Endodermal cell (in vitro differentiated cells): Measurements from ENCODE around the gene TMEM213. TPM values are rescaled to one million over a fixed set of nuclear protein-coding genes. Genes with fewer than 3 reads are reported as not detected.

Source experiments
- DNase-seq: peaks from one replicate; pipeline ENCODE4 v3.0.0-alpha.2; 2017
- H3K27ac ChIP-seq: 2 replicates; pipeline ENCODE4 v1.5.1; 2013; ENCODE audit warnings: mild to moderate bottlenecking, low read depth, low read length, moderate library complexity
- H3K27me3 ChIP-seq: 2 replicates; pipeline ENCODE4 v1.6.1; 2013; ENCODE audit warnings: mild to moderate bottlenecking, low read length, moderate library complexity; ENCODE audit not compliant: insufficient read depth, control insufficient read depth, poor library complexity, severe bottlenecking
- H3K36me3 ChIP-seq: 2 replicates; pipeline ENCODE4 v1.7.0; 2013; ENCODE audit warnings: mild to moderate bottlenecking, low read length, moderate library complexity; ENCODE audit not compliant: control insufficient read depth, insufficient read depth
- H3K4me1 ChIP-seq: one replicate; pipeline ENCODE4 v1.7.0; 2013; ENCODE audit warnings: low read length; ENCODE audit not compliant: control insufficient read depth, insufficient read depth
- H3K4me3 ChIP-seq: 2 replicates; pipeline ENCODE4 v1.5.1; 2013; ENCODE audit warnings: mild to moderate bottlenecking, low read length, moderate library complexity
- H3K9ac ChIP-seq: 2 replicates; pipeline ENCODE4 v1.6.1; 2013; ENCODE audit warnings: mild to moderate bottlenecking, low read length, moderate library complexity; ENCODE audit not compliant: poor library complexity, severe bottlenecking; ENCODE audit errors: extremely low read depth
- H3K9me3 ChIP-seq: 2 replicates; pipeline ENCODE4 v1.6.1; 2013; ENCODE audit warnings: mild to moderate bottlenecking, low read length, moderate library complexity; ENCODE audit not compliant: control insufficient read depth
- H3K27ac Mint-ChIP-seq: 2 replicates; pipeline ENCODE4 v1.8.0; 2020; ENCODE audit warnings: mixed read lengths
- H3K27me3 Mint-ChIP-seq: 2 replicates; pipeline ENCODE4 v1.8.0; 2021; ENCODE audit warnings: mild to moderate bottlenecking, mixed read lengths; ENCODE audit not compliant: insufficient read depth
- H3K36me3 Mint-ChIP-seq: 2 replicates; pipeline ENCODE4 v1.8.0; 2020; ENCODE audit warnings: low read depth, mixed read lengths
- H3K4me1 Mint-ChIP-seq: 2 replicates; pipeline ENCODE4 v1.8.0; 2020; ENCODE audit warnings: mixed read lengths
- H3K4me3 Mint-ChIP-seq: 2 replicates; pipeline ENCODE4 v1.8.0; 2020; ENCODE audit warnings: mild to moderate bottlenecking, moderate library complexity, mixed read lengths
- H3K9me3 Mint-ChIP-seq: 2 replicates; pipeline ENCODE4 v1.8.0; 2020; ENCODE audit warnings: mild to moderate bottlenecking, mixed read lengths
- WGBS, 2 experiments: methylation state at CpG; one replicate each; pipeline versions ENCODE4 v1.1.5 to v1.1.7; 2013; ENCODE audit warnings: missing lambda C conversion rate in 2 of 2, mixed read lengths in 1 of 2; ENCODE audit not compliant: insufficient coverage in 1 of 2, insufficient read length in 1 of 2; 5-methylcytosine and 5-hydroxymethylcytosine counted together
- long read RNA-seq, 4 experiments: library from polyadenylated mRNA in 2 of 4; library from RNA in 1 of 4; library from capped mRNA in 1 of 4; stranded (forward) in 3 of 4; unstranded in 1 of 4; transcript quantifications; one replicate each; pipeline ENCODE4 v2.0.0, GENCODE V29; 2020 to 2021; ENCODE audit warnings: inconsistent platforms in 1 of 4
- polyA plus RNA-seq, 2 experiments: library from polyadenylated mRNA; stranded (reverse); fragments of 50-300 nt; gene quantifications; one replicate each; pipeline ENCODE4 v1.2.3, GENCODE V29; 2013
- total RNA-seq, 2 donors: library from RNA; stranded (reverse); fragmentation: NEBNext Ultra II Directional in 1 of 2; extraction: Animal tissue kit (Norgen Biotek cat#: 25700) in 1 of 2; gene quantifications; 2 replicates in 1 of 2; 3 replicates in 1 of 2; pipeline ENCODE4 v1.2.1, GENCODE V29; 2021
- TF ChIP-seq, protein P1 (sequence below): fragments of 200-600 bp; sonication (generic); conservative IDR thresholded peaks from 2 replicates; pipeline ENCODE4 v1.5.0; 2021; ENCODE audit warnings: antibody characterized with exemption, mild to moderate bottlenecking

Gene TMEM213
- total RNA-seq, result not detected
- not detected for polyA plus RNA-seq (2013, experiment 1 of 2)
- polyA plus RNA-seq (2013, experiment 2 of 2), result not detected
- long read RNA-seq, experiment 1, result 0 reads
- long read RNA-seq, experiment 2, result 0 reads
- long read RNA-seq, experiment 3, result 0 reads
- long read RNA-seq, experiment 4, result 0 reads

GRCh38 chr7:138797715-138798320 lies at the start of gene TMEM213, which contains the start of gene ATP6V0A4:
Gene TMEM213 (plus strand): TSS chr7:138797994. CDS start chr7:138798105, 111 bp downstream.
Gene ATP6V0A4 (minus strand): TSS chr7:138798196. CDS start chr7:138771247, 26,949 bp downstream.
- peaks cover 13% of the 10 kb centered on the region for H3K4me1 Mint-ChIP-seq
- no peak within 1 kb of the TSS for H3K27ac Mint-ChIP-seq
- no peak within 1 kb of the TSS for H3K27ac ChIP-seq
- H3K4me3 Mint-ChIP-seq, result peak within 1 kb of the TSS; percentile 44
- no peaks in the 10 kb centered on the region for H3K9me3 ChIP-seq
- H3K4me1 ChIP-seq, result no peaks in the 10 kb centered on the region
- H3K4me3 ChIP-seq, result no peak within 1 kb of the TSS
- H3K27me3 ChIP-seq, result no peaks in the 10 kb centered on the region
- H3K36me3 Mint-ChIP-seq, result no peaks in the 10 kb centered on the region
- TF ChIP-seq, protein P1, sequence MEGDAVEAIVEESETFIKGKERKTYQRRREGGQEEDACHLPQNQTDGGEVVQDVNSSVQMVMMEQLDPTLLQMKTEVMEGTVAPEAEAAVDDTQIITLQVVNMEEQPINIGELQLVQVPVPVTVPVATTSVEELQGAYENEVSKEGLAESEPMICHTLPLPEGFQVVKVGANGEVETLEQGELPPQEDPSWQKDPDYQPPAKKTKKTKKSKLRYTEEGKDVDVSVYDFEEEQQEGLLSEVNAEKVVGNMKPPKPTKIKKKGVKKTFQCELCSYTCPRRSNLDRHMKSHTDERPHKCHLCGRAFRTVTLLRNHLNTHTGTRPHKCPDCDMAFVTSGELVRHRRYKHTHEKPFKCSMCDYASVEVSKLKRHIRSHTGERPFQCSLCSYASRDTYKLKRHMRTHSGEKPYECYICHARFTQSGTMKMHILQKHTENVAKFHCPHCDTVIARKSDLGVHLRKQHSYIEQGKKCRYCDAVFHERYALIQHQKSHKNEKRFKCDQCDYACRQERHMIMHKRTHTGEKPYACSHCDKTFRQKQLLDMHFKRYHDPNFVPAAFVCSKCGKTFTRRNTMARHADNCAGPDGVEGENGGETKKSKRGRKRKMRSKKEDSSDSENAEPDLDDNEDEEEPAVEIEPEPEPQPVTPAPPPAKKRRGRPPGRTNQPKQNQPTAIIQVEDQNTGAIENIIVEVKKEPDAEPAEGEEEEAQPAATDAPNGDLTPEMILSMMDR, result peak; percentile 59
- H3K9me3 Mint-ChIP-seq, result no peaks in the 10 kb centered on the region
- H3K27me3 Mint-ChIP-seq, result peaks cover 10% of the 10 kb centered on the region
- 20% methylated on average over 14 of the region's 14 CpGs; no CpG with 5 or more reads in 1 of the 2 experiments for WGBS, 2 experiments
- no peak within 1 kb of the TSS for H3K9ac ChIP-seq
- H3K36me3 ChIP-seq, result no peaks in the 10 kb centered on the region
- peak; percentile 91 for DNase-seq

- Histone ChIP-seq H3K36me3 (no peaks in the 10 kb centered on the region), H3K4me1 (no peaks in the 10 kb centered on the region), H3K4me3 (no peak overlapping the region), H3K27me3 (peaks cover 31% of the 10 kb centered on the region), H3K27ac (no peak overlapping the region), H3K9me3 (no peaks in the 10 kb centered on the region), H3K9ac (no peak overlapping the region)
- Mint-ChIP-seq H3K4me1 (peaks cover 24% of the 10 kb centered on the region), H3K27ac (no peak overlapping the region), H3K9me3 (no peaks in the 10 kb centered on the region), H3K36me3 (no peaks in the 10 kb centered on the region), H3K27me3 (peaks cover 16% of the 10 kb centered on the region), H3K4me3 (no peak overlapping the region)
- TF ChIP-seq, protein P1, result no peak
- 91 to 100% methylated on average over 5 to 6 of the region's 6 CpGs for WGBS, 2 experiments
- DNase-seq, result no peak
These were observed 49.1 kb upstream of the TMEM213 start for GRCh38 chr7:138748666-138749065.

DNA sequence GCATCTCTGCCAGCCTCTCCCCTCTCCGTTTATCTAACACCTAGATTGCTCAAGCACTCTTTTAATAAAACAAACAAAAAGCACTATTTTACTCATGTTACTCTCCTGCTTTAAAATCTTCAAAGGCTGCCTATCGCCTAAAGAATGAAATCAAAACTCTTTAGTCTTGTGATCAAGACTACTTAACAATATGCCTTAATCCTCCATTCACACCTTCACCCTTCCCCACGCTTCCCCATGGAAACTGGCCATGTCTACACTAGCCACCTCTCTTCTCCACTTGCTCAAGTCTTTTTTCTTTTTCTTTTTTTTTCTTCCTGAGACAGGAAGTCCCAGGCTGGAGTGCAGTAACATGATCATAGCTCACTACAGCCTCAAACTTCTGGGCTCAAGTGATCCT lies 47.8 kb upstream of the TMEM213 start:
- Mint-ChIP-seq H3K27me3 (peaks cover 19% of the 10 kb centered on the region), H3K27ac (no peak overlapping the region), H3K36me3 (no peaks in the 10 kb centered on the region), H3K4me1 (peaks cover 25% of the 10 kb centered on the region), H3K9me3 (no peaks in the 10 kb centered on the region), H3K4me3 (no peak overlapping the region)
- Histone ChIP-seq H3K27me3 (peaks cover 33% of the 10 kb centered on the region), H3K9me3 (no peaks in the 10 kb centered on the region), H3K27ac (no peak overlapping the region), H3K4me1 (no peaks in the 10 kb centered on the region), H3K4me3 (no peak overlapping the region), H3K36me3 (no peaks in the 10 kb centered on the region), H3K9ac (no peak overlapping the region)
- no peak for DNase-seq
- TF ChIP-seq, protein P1, result no peak
- 92 to 100% methylated on average over 3 of the region's 3 CpGs for WGBS, 2 experiments
